GM18519 (cell line): ENCODE results near the gene FGD5.
"Not testable (repeated sequence)": the region's sequence is repeated elsewhere in the genome, so short reads cannot be mapped to it uniquely, and the experiment has no call there.

ENCODE experiments used
- ATAC-seq: cut with Tn5 transposase; IDR thresholded peaks from one replicate; pipeline ENCODE4 v1.9.1; 2021; ENCODE audit warnings: mild to moderate bottlenecking, moderate library complexity; ENCODE audit not compliant: unreplicated experiment, low FRiP score

Gene FGD5

GRCh38 chr3:14805961-14806537, 12.7 kb upstream of the FGD5 start:
- ATAC-seq: no peak

- ATAC-seq: no peak
Observed at GRCh38 chr3:14806641-14807263, 12.0 kb upstream of the FGD5 start.

GRCh38 chr3:14808025-14808424, 10.7 kb upstream of the FGD5 start:
- ATAC-seq: no peak

- ATAC-seq: no peak
Observed at GRCh38 chr3:14808502-14809266, 10.1 kb upstream of the FGD5 start.

GRCh38 chr3:14809611-14810010, 9.2 kb upstream of the FGD5 start:
- not testable (repeated sequence) for ATAC-seq

- ATAC-seq: no peak
Observed at GRCh38 chr3:14810070-14810791, 8.5 kb upstream of the FGD5 start.

GRCh38 chr3:14810801-14811661, 7.7 kb upstream of the FGD5 start:
- no peak for ATAC-seq

- ATAC-seq: no peak
Observed at GRCh38 chr3:14811684-14812083, 7.1 kb upstream of the FGD5 start.

GRCh38 chr3:14812196-14812790, 6.5 kb upstream of the FGD5 start:
- ATAC-seq: no peak

- ATAC-seq: no peak
Observed at GRCh38 chr3:14814411-14814871, 4.3 kb upstream of the FGD5 start.

GRCh38 chr3:14816359-14816758, 2.4 kb upstream of the FGD5 start:
- no peak for ATAC-seq

GRCh38 chr3:14819671-14820070, 909 bp downstream of the FGD5 start:
- ATAC-seq: no peak

GRCh38 chr3:14820156-14820555, 1.4 kb downstream of the FGD5 start:
- no peak for ATAC-seq

- no peak for ATAC-seq
Observed at GRCh38 chr3:14821151-14821550, 2.4 kb downstream of the FGD5 start.

GRCh38 chr3:14822134-14822533, 3.4 kb downstream of the FGD5 start:
- no peak for ATAC-seq

GRCh38 chr3:14822670-14823390, 4.1 kb downstream of the FGD5 start:
- ATAC-seq: no peak

GRCh38 chr3:14823393-14823792, 4.6 kb downstream of the FGD5 start:
- no peak for ATAC-seq

- no peak for ATAC-seq
Observed at GRCh38 chr3:14823910-14824629, 5.3 kb downstream of the FGD5 start.

GRCh38 chr3:14824646-14825045, 5.9 kb downstream of the FGD5 start:
- ATAC-seq: no peak
